Measurements from ENCODE around the gene SLC39A11.
"Not testable (repeated sequence)": the region's sequence is repeated elsewhere in the genome, so short reads cannot be mapped to it uniquely, and the experiment has no call there.

The SLC39A11 gene

DNA sequence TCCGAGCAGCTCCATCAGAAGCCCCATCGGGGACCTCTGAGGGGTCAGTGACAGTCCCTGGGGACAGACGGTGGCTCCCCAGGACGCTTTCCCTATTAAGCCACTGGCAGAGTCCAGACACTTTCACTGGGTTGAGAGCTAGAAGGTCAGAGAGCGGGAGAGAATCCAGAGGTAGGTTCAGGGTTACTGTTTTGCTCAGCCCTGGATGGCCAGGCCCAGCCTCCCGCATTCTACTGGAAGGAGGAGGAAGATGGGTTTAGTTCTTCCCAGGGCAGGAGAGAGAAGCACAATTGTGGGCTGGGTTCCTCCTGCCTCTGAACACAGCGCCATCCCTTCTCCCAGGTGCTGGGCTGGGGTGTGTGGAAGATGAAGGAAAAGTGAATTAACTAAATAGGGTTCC lies 452.8 kb downstream of the SLC39A11 start:
- no peak for DNase-seq

DNA sequence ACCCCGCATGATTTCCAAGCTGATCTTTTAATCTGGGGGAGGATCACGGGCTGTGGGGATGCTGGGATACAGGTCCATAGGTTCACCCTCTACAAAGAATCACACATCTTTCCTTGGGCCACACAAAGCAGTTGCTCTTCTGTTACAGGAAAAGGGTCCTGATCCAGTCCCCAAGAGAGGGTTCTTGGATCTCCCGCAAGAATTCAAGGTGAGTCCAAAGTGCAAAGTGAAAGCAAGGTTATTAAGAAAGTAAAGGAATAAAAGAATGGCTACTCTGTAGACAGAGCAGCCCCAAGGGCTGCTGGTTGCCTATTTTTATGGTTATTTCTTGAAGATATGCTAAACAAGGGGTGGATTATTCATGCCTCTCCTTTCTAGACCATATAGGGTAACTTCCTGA lies 453.6 kb downstream of the SLC39A11 start:
- not testable (repeated sequence) for DNase-seq

DNA sequence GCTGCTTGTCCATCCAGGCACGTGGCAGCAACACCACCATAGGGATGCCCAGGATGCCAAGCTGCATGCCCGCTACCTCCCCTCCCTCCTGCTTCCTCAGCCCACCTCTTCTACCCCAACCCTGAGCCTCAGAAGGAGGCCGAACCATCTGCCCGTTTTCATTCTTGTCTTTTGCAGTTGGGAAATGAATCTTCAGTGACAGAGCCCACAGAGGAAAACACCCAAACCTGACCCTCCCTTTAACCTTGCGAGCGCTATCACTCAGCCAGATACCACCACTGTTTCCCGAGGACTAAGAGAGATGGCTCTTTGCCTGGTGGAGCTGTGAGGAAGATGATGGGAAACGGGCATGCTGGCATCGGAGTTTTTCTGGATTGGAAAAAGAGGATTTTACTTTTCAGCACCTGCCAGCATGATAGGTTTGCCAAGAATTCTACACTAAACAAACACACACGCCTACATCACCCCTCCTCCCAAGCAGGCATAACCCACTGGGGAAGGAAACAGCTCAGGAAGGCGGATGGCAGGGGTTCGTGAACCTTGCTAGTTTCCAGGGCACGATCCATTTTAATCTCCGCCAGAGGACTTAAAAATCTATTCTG lies 457.4 kb downstream of the SLC39A11 start:
- no peak for DNase-seq

DNA sequence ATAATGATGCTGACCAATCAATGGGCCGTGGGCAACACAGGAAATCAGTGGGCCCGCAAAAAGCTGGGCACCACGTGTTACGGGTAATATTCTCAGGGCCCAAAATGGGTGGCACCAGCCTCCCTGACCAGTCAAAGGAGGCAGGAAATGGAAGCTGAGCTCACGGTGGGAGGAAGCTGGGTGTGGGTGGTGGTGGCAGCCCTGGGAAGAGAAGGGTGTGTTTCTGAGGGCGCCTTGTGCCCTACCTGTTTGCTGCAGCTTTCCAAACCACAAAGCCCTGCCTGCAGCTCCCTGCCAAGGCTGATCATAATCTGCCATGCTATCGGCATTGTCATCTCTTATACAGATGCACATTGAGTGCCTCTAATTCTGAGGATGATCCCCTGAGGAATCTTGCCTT lies 457.9 kb downstream of the SLC39A11 start:
- DNase-seq = no peak

DNA sequence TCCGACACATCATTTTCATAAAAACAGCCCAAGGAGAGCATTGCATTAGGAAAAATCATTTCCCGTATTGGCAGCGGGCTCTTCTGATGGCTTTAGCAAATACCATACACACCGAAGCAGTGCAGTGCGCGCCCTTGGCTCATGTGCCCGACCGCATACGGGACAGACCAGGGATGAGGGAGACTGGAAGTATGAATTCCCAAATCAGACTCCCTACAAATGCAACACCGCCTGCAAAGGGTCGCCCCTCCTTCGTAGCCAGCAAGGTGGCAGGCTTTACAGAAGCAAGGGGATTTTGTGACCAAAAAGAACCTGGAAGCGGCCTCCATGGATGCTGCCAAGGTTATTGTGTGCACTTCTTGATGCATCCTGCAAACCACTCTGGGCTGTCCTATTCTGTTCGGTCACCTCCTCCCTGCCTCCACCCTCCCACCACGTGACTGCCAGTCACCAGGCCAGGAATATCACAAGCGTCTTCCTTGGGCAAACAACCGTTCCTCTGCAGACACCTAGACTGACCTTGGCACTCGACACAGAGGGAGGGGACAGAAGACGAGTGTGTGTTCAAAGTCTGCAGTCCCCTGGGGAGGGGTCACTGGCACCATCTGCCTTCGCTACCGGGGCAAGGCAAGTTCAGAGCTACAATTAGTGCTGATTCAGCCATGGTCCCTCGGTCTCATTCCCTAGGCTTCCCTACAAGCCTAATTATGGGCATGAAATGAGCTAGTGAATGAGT lies 460.4 kb downstream of the SLC39A11 start:
- DNase-seq = peak; percentile 72

DNA sequence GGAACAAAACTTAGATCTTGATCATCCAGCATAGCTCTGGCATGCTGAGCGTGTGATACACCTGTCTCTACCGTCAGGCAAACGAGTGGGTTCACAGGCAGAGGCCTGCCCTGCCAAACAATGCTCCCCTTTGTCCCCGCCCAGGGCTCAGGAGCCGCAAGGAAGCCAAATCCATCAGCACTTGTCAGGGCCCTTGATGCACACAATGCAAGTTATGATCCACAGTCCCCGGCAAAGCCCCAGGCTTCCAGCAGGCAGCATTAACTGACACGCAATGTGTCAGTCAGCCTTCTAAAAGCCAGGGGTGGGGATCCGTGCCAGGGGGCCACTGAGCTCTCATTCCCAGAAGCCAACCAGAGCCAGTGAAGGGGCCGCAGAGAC lies 460.9 kb downstream of the SLC39A11 start:
- no peak for DNase-seq

DNA sequence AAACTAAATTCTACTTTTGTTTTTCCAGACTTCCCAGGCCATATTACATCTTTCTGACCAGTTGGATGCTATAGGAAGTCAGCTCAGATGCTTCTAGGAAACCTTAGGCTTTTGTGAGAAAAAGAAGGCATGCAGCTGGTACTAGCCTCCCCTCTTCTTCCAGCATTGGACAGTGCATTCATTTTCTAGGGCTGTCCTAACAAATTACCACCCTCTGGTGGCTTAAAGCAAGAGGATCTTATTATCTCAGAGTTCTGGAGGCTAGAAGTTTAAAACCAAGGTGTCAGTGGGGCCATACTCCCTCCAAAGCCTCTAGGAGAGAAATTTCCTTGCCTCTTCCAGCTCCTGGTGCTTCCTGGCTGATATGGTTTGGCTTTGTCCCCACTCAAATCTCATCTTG lies 467.8 kb downstream of the SLC39A11 start:
- DNase-seq = no peak

DNA sequence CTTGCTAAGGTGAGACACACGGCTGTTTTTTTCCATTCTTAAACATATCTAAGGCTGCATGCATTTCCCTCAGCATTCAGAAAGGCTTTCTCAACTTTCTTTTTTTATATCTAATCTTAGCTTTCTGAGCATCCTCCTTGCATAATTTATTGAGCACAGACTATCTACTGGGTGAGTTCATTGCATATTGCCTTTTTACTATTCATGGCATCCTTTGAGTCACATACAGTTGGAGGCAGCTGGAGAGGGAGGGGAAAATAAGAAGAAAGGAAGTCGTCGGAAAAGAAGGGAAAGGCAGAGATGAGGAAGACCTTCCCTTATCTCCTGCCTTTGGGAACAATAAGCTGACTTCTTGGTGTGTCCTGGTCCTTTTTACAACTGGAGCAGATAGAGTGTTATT lies 468.3 kb downstream of the SLC39A11 start:
- no peak for DNase-seq

DNA sequence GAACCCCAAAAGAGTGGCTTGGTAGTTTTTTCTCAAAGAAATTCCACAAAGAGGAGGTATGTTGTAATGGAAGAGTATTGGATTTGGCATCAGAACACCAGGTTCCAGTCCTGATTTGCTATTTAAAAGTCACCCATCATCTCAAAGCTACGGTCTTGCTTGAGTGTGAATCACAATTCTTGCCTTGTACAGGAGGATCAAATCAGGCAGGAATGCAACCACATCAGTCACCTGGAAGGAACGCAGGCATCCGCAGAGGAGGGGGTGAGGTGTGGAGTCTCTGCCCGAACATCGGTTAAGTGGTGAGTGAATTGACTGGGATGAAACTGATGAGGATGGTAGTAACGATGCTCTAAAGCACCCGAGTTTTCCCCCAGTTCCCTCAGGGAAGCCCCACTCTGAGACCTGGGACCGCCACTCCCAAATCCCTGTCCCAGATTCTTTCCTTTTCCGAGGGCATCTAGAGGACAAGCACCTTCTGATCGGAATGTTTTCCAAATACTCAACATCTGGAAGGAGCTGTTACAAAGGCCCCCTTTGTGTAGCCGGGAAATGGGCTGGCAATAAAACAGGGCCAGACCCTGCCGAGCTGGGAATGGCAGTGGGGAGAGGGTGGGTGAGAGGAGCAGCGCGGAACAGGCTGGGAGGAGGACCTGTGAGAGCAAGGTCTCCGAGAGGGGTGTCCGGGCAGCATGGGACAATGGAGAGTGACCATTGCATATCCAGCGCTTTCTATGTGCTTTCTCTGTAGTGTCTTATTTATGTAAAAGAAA lies 469.6 kb downstream of the SLC39A11 start:
- DNase-seq = no peak

DNA sequence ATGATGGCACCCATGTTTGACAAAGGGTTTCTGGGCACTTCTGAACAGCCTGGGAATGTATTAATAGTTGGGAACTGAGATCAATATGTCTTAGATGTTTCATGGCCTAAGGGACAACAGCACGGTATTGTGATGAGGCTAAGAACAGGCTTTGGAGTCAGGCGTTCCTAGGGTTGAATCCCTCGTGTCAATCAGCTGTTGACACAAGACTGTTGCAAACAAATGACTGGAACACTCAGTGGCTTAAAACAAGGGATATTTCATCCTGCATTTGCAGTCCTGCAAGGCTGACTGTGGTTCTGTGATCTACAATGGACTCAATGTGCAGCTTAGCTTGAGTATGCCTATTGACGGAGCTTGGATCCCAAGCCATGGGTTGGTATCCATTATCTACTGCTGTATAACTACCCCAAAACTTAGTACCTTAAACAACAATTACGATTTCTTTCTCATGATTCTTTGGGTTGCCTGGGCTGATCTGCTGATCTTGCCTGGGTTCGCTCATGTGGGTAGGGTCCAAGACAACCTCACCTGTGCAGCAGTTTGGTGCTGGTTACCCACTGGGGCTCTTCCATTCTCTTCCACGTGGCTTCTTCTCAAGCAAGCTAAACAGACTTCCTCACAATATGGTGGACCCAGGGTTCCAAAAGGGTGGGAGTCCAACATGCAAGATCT lies 472.4 kb downstream of the SLC39A11 start:
- DNase-seq = no peak

DNA sequence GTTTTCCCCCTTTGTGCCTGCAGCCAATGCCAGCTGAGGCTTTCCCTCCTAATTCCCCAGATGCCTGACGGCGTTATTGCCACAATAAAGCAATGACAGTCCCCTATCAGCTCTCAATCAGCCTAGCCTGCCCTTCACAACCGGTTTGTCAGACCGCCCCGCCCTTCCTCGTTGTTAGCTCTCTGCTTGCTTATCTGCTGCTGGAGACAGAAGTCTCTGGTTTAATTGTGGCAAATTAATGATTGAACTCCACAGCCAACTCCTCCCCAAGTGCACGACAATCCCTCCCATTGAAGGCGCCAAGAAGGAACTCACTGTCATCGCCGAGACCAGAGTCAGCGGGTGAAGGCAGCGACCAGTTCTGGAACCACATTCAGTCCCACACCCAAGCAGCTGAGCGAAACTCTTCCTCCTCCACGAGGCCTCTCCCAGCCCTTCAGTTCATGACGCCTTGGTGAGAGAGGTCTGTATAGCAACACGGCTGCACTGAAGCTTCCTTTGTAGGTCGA lies 474.4 kb downstream of the SLC39A11 start:
- DNase-seq = no peak

DNA sequence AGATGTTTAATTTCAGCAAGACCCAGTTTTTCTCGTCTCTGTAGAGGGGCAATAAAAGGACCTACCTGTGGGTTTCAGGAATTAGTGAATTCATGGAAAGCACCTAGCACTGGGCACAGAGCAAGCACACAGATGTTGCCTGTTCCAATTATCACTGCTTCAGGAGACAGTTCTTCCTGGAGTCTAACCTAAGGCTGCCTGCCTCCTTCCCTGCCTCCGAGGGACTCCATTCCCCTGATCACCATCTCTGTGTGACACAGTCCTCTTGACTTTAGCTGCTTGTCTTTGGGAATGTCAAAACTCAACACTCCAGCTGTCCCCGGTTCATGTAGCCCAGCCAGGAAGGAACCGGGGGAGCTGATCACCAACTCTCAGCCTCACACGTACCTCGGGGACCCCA lies 474.9 kb downstream of the SLC39A11 start:
- no peak for DNase-seq

DNA sequence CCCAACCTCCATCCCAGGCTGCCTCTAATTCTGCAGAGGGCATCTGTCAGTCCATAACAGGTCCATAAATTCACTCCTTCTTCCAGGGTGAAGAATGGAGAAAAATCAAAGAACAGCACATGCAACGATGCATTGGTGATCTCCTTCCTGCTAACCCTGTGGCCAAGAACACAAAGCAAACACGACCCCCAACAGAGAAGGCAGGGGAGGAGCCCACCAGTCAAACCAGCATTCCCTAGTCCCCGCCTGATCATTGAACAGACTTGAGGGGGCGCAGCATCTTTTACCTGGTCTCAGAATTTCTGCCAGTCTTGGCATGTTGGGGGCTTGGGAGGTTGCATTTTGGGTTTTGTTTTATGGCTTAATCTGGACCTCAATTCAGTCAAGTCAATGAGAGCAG lies 476.0 kb downstream of the SLC39A11 start:
- DNase-seq = no peak

DNA sequence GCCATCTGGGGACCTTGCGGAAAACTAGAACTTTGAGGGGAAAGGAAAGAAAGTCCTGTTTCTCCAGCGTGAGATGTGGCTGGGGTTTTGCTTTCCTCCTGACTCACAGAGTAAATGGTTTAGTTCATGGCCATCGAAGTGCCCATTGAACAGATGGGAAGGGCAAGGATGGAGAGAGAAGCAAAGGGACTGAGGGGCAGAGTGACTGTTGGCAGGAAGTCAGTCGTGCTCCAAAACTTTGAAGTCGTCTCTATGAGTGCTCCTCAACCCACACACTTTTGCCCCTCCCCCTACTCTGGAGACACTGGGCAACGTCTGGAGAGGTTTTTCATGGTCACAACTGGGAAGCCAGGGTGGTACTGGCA lies 476.9 kb downstream of the SLC39A11 start:
- DNase-seq = no peak

DNA sequence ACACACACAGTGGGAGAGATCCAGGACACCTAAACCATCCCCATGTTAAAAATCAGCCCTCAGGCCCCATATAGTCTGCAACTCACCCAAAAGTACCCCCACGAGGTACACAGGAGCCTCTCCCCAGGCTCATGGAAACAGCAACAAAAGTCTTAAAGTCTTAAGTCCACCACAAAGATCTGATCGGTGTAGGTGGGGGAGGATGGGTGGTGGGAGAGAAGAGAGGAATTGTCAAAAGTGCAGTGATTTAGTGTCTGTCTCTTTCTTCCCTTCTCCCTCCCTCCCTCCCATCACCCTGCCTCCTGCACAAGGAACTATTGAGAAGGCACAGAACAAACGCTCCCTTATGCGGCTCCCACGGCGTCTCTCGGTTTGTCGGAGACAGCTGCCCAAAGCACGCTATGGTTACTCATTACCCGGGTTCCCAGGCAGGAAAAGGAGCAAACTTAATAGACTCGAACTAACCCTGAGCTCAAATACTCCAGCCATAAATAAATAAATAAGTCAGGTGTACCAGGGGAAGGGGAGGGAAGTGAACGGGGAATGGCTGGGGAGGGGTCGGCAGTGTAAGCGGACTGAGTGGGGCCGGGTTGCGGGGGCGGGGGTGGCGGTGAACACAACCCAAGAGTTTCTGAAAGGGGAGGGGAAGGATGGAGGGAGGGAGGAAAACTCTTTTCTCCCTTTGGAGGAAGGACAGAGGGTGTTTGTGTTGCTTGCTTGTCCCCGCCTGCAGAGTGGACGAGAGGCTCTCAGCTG lies 477.4 kb downstream of the SLC39A11 start:
- peak; percentile 73 for DNase-seq

DNA sequence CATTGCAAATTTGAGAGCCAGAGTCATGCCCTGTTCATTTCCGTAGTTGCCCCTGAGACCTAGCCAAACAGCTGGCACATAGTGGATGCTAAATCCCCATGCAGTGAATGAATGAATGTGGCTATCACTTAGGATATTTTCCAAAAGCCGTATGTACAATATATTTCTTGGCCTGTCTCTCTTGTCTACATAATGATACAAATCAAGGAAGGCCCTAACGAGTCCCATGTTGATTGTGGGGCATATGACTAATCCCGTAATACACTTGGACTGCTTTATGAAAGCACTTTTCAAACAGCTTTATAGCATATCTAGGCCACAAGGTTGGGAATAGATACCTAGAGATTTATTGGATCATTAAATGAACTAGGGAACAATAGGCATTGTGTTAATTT lies 478.0 kb downstream of the SLC39A11 start:
- DNase-seq = no peak

DNA sequence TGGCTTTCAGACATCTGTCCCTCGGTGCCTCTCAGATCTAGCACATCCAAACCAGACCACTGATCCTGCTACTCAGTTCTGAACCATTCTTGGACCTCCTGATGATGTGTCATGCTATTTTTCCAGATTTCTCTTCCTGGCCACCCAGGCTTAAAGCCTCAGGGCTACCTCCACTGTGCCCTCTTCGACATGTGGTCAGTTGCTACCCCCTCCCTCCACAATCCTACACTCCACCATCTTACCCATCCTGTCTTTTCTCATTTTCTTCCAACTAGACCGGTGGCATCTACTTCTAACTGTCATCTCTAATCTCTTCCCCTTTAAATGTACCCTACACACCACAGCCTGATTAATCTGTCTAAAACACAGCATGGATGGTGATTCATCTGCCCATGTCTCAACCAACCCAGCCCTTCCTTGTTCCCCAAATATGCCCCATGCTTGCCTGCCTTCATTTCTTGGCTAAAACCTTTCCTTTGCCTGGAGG lies 478.6 kb downstream of the SLC39A11 start:
- no peak for DNase-seq

DNA sequence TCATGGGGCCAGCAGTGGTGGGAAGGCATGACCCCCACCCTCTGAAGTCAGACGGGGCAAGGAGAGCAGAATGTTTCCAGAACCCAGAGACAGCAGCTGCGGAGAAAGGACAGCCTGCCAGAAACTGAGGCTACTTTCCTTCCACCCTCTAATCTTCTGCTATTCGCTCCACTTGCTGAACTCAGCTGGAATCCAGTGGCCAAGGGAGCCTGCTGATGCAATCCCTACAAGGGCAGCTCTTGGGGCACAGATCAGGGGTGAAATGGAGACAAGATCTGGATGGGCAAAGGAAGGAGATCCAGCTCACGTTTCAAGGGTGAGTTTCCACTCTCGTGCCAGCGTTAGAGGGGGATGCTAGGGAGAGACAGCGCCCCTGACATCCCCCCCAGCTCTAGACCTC lies 479.1 kb downstream of the SLC39A11 start:
- DNase-seq = no peak

DNA sequence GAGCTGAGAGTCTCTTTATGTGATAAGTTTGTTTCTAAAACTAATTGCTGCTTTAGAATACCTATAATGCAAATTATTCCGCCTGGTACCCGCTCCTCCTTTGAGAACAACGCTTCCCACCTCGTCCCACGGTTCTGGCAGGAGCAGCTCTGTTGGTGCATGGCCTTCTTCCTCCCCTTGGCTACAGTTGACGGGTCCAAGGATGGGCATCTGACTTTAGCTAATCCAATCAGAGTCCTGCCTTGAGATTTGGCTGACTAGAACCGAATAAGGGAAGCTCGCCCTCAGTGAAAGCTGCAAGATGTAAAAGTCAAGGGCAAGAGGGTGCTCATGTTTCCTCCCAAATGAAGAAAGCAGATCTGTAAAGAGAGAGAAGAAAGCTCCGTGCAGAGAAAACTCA lies 481.3 kb downstream of the SLC39A11 start:
- DNase-seq = no peak

DNA sequence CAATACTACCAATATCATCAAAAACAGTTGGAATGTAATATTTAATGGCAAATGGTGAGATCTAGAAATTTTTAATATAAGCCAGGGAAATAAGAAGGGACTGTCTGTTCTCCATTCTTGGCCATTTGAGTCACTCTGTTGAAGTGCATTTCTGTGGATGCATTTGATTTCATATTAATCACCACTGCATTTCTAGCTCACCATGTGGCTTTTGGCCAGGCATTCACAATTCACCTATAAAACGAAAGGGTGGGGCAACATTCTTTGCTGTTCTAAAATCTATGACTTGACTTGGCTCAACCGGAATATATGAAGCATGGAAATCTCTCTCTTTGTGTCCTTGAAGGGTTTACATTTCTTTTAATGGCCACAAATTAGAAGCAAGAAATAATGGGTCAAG lies 483.0 kb downstream of the SLC39A11 start:
- DNase-seq = no peak

DNA sequence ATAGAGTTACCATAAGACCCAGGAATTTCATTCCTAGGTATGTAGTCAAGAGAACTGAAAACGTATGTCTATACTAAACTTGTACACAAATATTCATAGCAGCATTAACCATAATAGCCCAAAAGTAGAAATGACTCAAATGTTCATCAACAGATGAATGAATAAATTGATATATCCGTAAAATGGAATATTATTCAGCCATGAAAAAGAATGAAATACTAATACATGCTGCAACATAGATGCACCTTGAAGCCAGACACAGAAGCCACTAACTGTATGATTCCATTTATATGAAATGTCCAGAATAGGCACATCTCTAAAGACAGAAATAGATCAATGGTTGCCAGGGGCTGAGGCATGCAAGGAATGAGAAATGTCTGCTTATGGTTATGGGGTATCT lies 484.1 kb downstream of the SLC39A11 start:
- no peak for DNase-seq

DNA sequence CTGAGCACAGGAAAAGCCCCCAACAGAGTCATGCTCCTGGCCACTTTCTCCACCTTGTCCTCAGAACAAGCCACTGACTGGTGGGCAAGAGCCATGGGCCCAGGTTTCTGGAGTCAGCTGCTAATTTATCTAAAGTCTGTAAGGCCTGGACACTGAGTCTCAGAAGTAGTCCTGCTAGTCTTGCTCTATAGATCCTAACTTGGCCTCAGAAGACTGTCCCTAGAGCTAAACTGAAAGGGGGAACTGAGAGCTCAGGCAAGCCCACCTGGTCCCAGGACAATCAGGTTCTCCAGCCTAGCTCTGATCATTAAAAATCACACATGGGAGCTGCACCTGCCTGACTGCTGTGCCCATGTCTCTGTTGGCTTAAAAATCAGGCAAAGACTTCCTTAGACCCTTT lies 485.8 kb downstream of the SLC39A11 start:
- no peak for DNase-seq

DNA sequence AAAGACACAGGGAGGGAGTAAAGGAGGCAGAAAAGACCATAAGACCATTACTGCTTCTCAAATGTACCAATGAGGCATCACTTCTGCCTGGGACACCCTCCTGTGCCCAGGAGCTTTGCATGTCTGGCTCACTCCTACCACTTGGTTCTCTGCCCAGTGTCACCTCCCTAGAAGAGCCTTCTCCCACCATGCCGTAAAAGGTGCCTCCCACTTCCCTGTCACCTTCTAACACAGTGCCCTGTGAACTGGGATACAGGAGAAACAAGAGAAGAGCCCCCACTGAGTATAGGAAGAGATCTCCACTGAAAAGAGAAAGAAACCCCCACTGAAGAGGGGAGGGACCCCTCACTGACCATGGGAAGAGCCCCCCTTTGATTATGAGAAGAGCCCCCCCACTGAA lies 486.9 kb downstream of the SLC39A11 start:
- no peak for DNase-seq

Measured in left hindlimb (tissue), 1 donor.